Measurements from ENCODE around the gene ERBB3. TPM values are rescaled to one million over a fixed set of nuclear protein-coding genes. Genes with fewer than 3 reads are reported as not detected.
"Not testable (repeated sequence)": the region's sequence is repeated elsewhere in the genome, so short reads cannot be mapped to it uniquely, and the experiment has no call there.

The ERBB3 gene
- total and polyA plus RNA-seq, 8 donors: 26.6 to 367 (median 225) TPM

- no peak for DNase-seq
- no peak for TF ChIP-seq POLR2A (IDR thresholded peaks at IDR 0.05)
- Histone ChIP-seq H3K27me3 (no peaks in the 10 kb centered on the region), H3K4me3 (no peak overlapping the region), H3K36me3 (no peaks in the 10 kb centered on the region), H3K9me3 (no peaks in the 10 kb centered on the region), H3K27ac (no peak overlapping the region), H3K4me1 (peaks cover 4 to 10% (median 9%) of the 10 kb centered on the region in 4 donors)
- 82 to 90% (median 85%) methylated on average over 5 of the region's 5 CpGs for WGBS, 5 donors
- intact Hi-C loops (cut with DNase I; ENCODE audit: low total_unique reads): no loop called here
Observed at GRCh38 chr12:56074396-56074795, 5.6 kb upstream of the ERBB3 start.

GRCh38 chr12:56077966-56078365 lies 2.0 kb upstream of the ERBB3 start:
- H3K9me3 ChIP-seq; H3K36me3 ChIP-seq; H3K4me3 ChIP-seq; intact Hi-C loops (cut with DNase I; ENCODE audit: low total_unique reads); DNase-seq: not testable (repeated sequence)
- H3K4me1 ChIP-seq: peaks cover 13 to 30% (median 26%) of the 10 kb centered on the region in 4 donors
- peaks cover 0 to 15% (median 6%) of the 10 kb centered on the region in 3 donors for H3K27me3 ChIP-seq
- H3K27ac ChIP-seq: peak overlapping the region in 1 of 5 donors; percentile 96
- 84 to 89% (median 87%) methylated on average over 9 of the region's 9 CpGs for WGBS, 5 donors

- intact Hi-C loops (cut with DNase I; ENCODE audit: low total_unique reads): no loop called here
- Histone ChIP-seq H3K4me1 (peaks cover 13 to 34% (median 29%) of the 10 kb centered on the region in 4 donors), H3K4me3 (peak overlapping the region in 1 of 4 donors; percentile 73), H3K9me3 (no peaks in the 10 kb centered on the region), H3K36me3 (peaks cover 0 to under 1% (median 0%) of the 10 kb centered on the region in 4 donors), H3K27me3 (peaks cover 0 to 15% (median 6%) of the 10 kb centered on the region in 3 donors), H3K27ac (peak overlapping the region; percentile 92 to 98 (median 93))
- WGBS, 5 donors: 94 to 100% (median 100%) methylated on average over 1 of the region's 1 CpG
- no peak for DNase-seq
- no peak for TF ChIP-seq EP300 (IDR thresholded peaks at IDR 0.05)
- no peak for TF ChIP-seq CTCF (IDR thresholded peaks at IDR 0.05)
- TF ChIP-seq POLR2A (IDR thresholded peaks at IDR 0.05): no peak
- no peak for TF ChIP-seq POLR2AphosphoS5 (IDR thresholded peaks at IDR 0.05)
Observed at GRCh38 chr12:56078427-56078826, 1.5 kb upstream of the ERBB3 start.

DNA sequence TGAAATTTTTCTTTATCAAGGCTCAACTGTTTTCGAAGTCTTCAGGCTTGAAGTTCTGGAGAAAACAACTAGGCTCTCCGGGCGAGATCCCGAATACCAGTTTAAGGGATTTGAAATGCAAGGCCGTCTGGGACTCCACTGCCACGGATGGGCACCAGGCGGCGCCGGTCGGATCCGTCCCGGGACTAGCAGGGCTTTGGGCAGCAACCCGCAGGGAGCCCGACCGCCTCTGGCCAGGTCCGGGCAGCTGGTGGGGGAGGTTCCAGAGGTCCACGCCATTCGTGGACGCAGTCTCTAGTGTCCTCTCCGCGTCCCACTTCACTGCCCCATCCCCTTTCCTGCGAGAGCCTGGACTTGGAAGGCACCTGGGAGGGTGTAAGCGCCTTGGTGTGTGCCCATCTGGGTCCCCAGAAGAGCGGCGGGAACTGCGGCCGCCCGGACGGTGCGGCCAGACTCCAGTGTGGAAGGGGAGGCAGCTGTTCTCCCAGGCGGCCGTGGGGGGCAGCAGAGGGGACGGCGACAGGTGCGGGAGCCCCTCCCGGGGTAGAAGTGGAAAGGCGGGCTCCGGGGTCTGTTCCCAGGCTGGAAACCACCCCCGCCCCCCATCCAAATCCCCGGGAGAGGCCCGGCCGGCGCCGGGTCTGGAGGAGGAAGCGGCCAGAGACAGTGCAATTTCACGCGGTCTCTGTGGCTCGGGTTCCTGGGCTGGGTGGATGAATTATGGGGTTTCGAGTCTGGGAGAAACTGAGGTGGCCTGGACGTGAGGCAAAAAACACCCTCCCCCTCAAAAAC lies 838 bp upstream of the ERBB3 start:
- 1 to 4% (median 1%) methylated on average over 24 to 50 of the region's 50 CpGs for WGBS, 5 donors
- Histone ChIP-seq H3K27me3 (peaks cover 0 to 15% (median 6%) of the 10 kb centered on the region in 3 donors), H3K36me3 (peaks cover 0 to 8% (median 3%) of the 10 kb centered on the region in 4 donors), H3K9me3 (no peaks in the 10 kb centered on the region), H3K4me3 (peak overlapping the region; percentile 55 to 73 (median 66)), H3K4me1 (peaks cover 18 to 42% (median 34%) of the 10 kb centered on the region in 4 donors), H3K27ac (peak overlapping the region; percentile 92 to 98 (median 93))
- TF ChIP-seq POLR2A (IDR thresholded peaks at IDR 0.05) (peak in 1 of 4 donors; percentile 58), POLR2AphosphoS5 (IDR thresholded peaks at IDR 0.05) (peak; percentile 18 to 74 (median 55)), CTCF (IDR thresholded peaks at IDR 0.05) (peak in 5 of 7 experiments; percentile 68 to 86 (median 83)), EP300 (IDR thresholded peaks at IDR 0.05) (no peak)
- peak; percentile 95 for DNase-seq
- intact Hi-C loops (cut with DNase I; ENCODE audit: low total_unique reads): no loop called here

DNA sequence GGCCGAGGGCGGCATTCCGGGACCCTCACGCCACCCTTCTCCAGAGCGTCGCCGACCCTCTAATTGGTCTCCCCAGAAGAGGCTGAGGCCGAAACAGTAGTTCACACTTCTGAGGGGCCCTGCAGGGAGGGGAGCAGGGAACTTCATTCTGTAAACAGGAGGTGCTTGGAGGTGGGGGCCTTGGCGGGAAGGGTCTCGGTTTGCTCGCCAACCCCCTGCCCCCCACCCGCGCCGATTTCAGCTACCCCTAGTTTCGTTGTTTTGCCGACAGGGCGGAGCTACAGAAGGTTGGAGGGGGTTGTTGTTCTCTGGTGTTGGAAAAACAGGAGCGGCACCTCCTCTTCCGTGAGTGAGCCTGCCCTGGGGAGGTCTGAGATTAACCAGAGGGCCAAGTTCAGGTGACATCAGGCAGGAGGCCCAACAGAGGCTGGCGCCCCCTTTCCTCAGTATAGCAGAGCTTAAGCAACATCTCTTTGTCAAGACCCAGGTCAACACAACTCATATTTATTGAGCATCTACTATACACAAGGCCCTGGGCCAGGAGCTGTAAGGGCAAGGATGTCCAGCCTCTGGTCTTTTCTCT lies 682 bp downstream of the ERBB3 start:
- WGBS, 5 donors: 8 to 28% (median 10%) methylated on average over 17 to 20 of the region's 20 CpGs

More for the DNA sequence above, 682 bp downstream of the ERBB3 start:
- TF ChIP-seq CTCF (IDR thresholded peaks at IDR 0.05) (no peak), POLR2AphosphoS5 (IDR thresholded peaks at IDR 0.05) (peak in 2 of 3 donors; percentile 59 to 76), POLR2A (IDR thresholded peaks at IDR 0.05) (peak in 1 of 4 donors; percentile 17)
- no peaks in the 10 kb centered on the region for H3K9me3 ChIP-seq
- peaks cover 0 to 15% (median 6%) of the 10 kb centered on the region in 3 donors for H3K27me3 ChIP-seq
- peaks cover 20 to 57% (median 46%) of the 10 kb centered on the region in 4 donors for H3K4me1 ChIP-seq
- H3K4me3 ChIP-seq: peak overlapping the region; percentile 55 to 73 (median 66)
- H3K27ac ChIP-seq: peak overlapping the region; percentile 92 to 98 (median 93)
- intact Hi-C loops (cut with DNase I; ENCODE audit: low total_unique reads): no loop called here
- DNase-seq: peak; percentile 70 to 86
- H3K36me3 ChIP-seq: peaks cover 0 to 19% (median 11%) of the 10 kb centered on the region in 4 donors

Data from stomach (tissue), 9 donors.